ENCODE results near the gene NRXN3. TPM values are rescaled to one million over a fixed set of nuclear protein-coding genes. Genes with fewer than 3 reads are reported as not detected.

The NRXN3 gene
- total RNA-seq (ENCODE audit: low replicate concordance) = 19.1 and 19.8 TPM in 2 replicates
- long read RNA-seq, transcript NRXN3-215 (6 exons, 3,381 nt) = major isoform, 6 of 22 reads
- long read RNA-seq, partial matches to known transcripts = 2 of 22 reads
- long read RNA-seq, other reads (novel, unspliced or antisense) = 14 of 22 reads

DNA sequence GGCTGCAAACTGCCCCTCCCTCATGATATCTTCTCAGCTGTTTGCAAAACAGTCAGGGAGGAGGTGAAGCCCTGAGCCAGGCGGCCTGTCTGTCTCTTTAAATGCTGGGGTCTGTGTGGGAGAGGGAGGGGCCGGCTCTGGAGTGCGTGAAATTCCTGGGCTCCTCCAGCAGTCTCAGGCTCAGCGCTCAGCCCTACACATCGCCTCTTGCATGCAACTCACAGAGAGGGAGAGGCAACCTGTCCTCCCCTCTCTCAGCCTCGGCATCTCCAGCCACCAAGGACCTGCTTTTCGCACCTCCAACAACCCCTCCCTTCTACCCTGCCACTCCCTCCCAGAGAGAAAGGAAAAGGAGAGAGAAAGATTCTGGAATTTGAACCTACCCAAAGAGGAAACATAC is at the start of gene NRXN3:
TSS of gene NRXN3 (plus strand) at position 171 of the 400 bp plus-strand sequence. CDS start 72,721 bp downstream, outside the sequence.
- H3K36me3 Mint-ChIP-seq = no peaks in the 10 kb centered on the region
- peak within 1 kb of the TSS; percentile 74 for H3K4me3 Mint-ChIP-seq
- H3K27ac Mint-ChIP-seq = peak within 1 kb of the TSS; percentile 47
- no peaks in the 10 kb centered on the region for H3K9me3 Mint-ChIP-seq
- DNase-seq (ENCODE audit: extremely low spot score, unreplicated experiment) = no peak
- H3K27me3 Mint-ChIP-seq = peaks cover 54% of the 10 kb centered on the region
- TF ChIP-seq, protein P1, sequence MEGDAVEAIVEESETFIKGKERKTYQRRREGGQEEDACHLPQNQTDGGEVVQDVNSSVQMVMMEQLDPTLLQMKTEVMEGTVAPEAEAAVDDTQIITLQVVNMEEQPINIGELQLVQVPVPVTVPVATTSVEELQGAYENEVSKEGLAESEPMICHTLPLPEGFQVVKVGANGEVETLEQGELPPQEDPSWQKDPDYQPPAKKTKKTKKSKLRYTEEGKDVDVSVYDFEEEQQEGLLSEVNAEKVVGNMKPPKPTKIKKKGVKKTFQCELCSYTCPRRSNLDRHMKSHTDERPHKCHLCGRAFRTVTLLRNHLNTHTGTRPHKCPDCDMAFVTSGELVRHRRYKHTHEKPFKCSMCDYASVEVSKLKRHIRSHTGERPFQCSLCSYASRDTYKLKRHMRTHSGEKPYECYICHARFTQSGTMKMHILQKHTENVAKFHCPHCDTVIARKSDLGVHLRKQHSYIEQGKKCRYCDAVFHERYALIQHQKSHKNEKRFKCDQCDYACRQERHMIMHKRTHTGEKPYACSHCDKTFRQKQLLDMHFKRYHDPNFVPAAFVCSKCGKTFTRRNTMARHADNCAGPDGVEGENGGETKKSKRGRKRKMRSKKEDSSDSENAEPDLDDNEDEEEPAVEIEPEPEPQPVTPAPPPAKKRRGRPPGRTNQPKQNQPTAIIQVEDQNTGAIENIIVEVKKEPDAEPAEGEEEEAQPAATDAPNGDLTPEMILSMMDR (conservative IDR thresholded peaks at IDR 0.05) = no peak
- H3K4me1 Mint-ChIP-seq (ENCODE audit: unreplicated experiment) = no peaks in the 10 kb centered on the region

DNA sequence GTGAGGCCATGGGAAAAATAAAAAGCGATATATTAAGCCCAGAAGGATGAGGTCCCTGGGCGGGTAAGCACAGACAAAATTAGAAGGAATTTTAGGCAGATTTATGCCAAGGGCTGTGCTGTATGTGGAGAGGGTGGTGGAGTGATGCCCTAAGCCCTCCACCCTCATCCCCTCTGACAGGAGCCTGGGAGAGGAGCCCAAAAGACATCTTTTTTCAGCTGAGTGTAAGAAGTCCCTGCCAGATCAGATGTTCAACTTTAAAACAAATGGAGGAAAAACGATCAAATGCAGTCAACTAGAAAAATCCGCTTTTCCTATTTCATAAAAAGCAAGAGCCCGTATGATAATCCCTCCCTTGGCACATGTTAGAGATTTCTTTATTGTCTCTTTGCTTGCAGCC is 47.7 kb upstream of the NRXN3 start:
- Mint-ChIP-seq H3K9me3 (peaks cover 4% of the 10 kb centered on the region), H3K4me1 (ENCODE audit: unreplicated experiment) (no peaks in the 10 kb centered on the region), H3K27me3 (peaks cover 4% of the 10 kb centered on the region), H3K36me3 (no peaks in the 10 kb centered on the region), H3K27ac (no peak overlapping the region), H3K4me3 (no peak overlapping the region)
- TF ChIP-seq, protein P1 (conservative IDR thresholded peaks at IDR 0.05) = no peak
- no peak for DNase-seq (ENCODE audit: extremely low spot score, unreplicated experiment)

DNA sequence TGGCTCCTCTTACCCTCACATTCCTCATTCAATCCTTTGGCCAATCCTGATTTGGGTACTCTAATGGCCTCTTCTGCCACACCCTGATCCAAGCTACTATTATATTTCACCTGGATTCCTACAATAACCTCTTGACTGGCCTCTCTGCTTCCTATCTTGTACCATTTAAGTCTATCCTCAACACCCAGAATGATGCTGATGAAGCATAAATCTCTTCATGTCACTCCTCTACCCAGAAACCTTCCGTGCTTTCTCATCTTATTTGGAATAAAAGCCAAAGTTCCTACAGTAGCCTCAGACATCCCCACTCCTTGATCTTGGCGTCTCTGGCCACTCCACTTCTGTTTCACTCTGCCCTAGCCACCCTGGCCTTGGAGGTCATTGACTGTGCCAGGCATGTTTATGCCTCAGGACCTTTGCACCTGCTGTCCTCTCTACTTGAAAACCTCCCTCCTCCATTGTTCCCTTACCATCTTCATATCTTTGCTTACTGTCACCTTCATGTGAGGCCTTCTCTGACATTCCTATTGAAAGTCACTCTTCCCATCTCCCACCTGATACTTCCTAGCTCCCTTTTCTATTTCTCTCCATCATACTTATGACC is 46.4 kb upstream of the NRXN3 start:
- Mint-ChIP-seq H3K4me1 (ENCODE audit: unreplicated experiment) (no peaks in the 10 kb centered on the region), H3K9me3 (no peaks in the 10 kb centered on the region), H3K27me3 (peaks cover 4% of the 10 kb centered on the region), H3K27ac (no peak overlapping the region), H3K4me3 (no peak overlapping the region), H3K36me3 (no peaks in the 10 kb centered on the region)
- TF ChIP-seq, protein P1 (conservative IDR thresholded peaks at IDR 0.05) = no peak
- DNase-seq (ENCODE audit: extremely low spot score, unreplicated experiment) = no peak

DNA sequence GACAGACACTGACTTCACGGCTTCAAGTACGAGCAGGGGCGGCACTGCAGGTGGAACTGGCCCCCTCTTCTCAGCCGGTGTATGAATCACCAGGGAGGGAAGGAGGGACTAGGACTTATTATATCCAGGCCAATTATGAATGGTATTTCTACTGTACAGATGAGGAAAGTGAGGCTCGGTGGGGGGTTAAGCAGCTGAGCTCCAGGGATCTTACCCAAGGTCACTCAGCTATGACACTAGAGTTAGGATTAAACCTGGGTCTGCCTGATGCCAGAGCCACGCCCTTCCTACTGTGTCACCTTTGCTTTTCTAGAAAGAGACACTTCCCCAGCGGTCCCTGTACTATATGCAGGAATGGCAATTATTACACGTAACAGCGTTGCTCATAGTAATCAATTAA is 42.2 kb upstream of the NRXN3 start:
- Mint-ChIP-seq H3K27me3 (peaks cover 4% of the 10 kb centered on the region), H3K27ac (no peak overlapping the region), H3K36me3 (no peaks in the 10 kb centered on the region), H3K4me3 (no peak overlapping the region), H3K4me1 (ENCODE audit: unreplicated experiment) (no peaks in the 10 kb centered on the region), H3K9me3 (no peaks in the 10 kb centered on the region)
- TF ChIP-seq, protein P1 (conservative IDR thresholded peaks at IDR 0.05) = no peak
- no peak for DNase-seq (ENCODE audit: extremely low spot score, unreplicated experiment)

DNA sequence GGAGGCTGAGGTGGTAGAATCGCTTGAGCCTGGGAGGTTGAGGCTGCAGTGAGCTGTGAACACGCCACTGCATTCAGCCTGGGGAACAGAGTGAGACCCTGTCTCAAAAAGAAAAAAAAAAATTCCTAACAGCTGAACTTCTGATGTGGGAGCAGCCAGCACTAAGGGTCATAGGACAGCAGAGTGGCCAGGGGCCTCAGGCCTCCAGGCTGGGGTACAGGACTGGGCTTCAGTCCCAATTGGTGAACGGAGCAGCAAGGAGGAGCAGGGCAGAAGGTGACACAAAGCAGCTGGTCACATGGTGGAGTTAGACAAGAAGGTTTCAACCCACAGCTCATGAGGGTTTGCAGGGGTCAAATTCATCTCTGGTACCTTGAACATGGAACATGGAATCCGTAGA is 40.8 kb upstream of the NRXN3 start:
- Mint-ChIP-seq H3K9me3 (no peaks in the 10 kb centered on the region), H3K27ac (no peak overlapping the region), H3K27me3 (peaks cover under 1% of the 10 kb centered on the region), H3K36me3 (no peaks in the 10 kb centered on the region), H3K4me1 (ENCODE audit: unreplicated experiment) (no peaks in the 10 kb centered on the region), H3K4me3 (no peak overlapping the region)
- TF ChIP-seq, protein P1 (conservative IDR thresholded peaks at IDR 0.05) = no peak
- DNase-seq (ENCODE audit: extremely low spot score, unreplicated experiment) = no peak
